ENCODE measurements around the gene LIPJ.

LIPJ gene

GRCh38 chr10:88582806-88583583 is 3.6 kb upstream of the LIPJ start, which contains the start of gene RNLS:
RNLS (minus strand) TSS chr10:88583318.
- TF ChIP-seq EZH2 (IDR thresholded peaks at IDR 0.05) (no peak), FOXP2 (optimal IDR thresholded peaks at IDR 0.05; ENCODE audit: control extremely low read depth, extremely low read length, insufficient read depth) (no peak), POLR2AphosphoS5 (IDR thresholded peaks at IDR 0.05; ENCODE audit: borderline replicate concordance, low read depth, low read length) (no peak)
- Histone ChIP-seq H3K36me3 (ENCODE audit: insufficient read depth, low read length) (no peaks in the 10 kb centered on the region), H3K4me3 (no peak within 1 kb of the TSS), H3K27ac (no peak within 1 kb of the TSS), H3K9ac (ENCODE audit: insufficient read length) (no peak within 1 kb of the TSS), H3K9me3 (ENCODE audit: low read depth, low read length) (no peaks in the 10 kb centered on the region)
- no peak for DNase-seq (ENCODE audit: low read depth, low spot score)

DNA sequence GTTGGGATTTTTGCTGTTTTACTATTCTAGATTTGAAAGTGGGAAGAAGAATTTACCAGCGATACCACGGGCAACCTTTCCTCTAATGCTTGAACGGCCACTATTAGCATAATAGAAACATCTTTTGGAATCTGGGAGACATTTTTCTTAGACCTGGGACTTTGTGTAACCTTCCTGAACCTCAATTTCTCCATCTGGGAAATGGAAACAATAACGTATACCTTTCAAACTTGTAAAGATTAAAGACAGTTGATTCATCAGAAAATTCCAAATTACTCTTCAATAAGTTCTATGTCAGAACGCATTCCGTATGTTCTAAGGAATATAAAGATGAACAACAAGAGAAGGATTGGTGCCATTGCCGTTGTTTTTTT is 3.0 kb upstream of the LIPJ start:
- TF ChIP-seq FOXP2 (optimal IDR thresholded peaks at IDR 0.05; ENCODE audit: control extremely low read depth, extremely low read length, insufficient read depth) (no peak), POLR2AphosphoS5 (IDR thresholded peaks at IDR 0.05; ENCODE audit: borderline replicate concordance, low read depth, low read length) (no peak), EZH2 (IDR thresholded peaks at IDR 0.05) (no peak)
- DNase-seq (ENCODE audit: low read depth, low spot score) = no peak
- H3K36me3 ChIP-seq (ENCODE audit: insufficient read depth, low read length) = no peaks in the 10 kb centered on the region
- no peak overlapping the region for H3K4me3 ChIP-seq
- H3K27ac ChIP-seq = no peak overlapping the region
- no peak overlapping the region for H3K9ac ChIP-seq (ENCODE audit: insufficient read length)
- H3K9me3 ChIP-seq (ENCODE audit: low read depth, low read length) = no peaks in the 10 kb centered on the region

GRCh38 chr10:88592381-88592780 is 5.8 kb downstream of the LIPJ start:
- no peak overlapping the region for H3K4me3 ChIP-seq
- no peak for DNase-seq (ENCODE audit: low read depth, low spot score)
- TF ChIP-seq FOXP2 (optimal IDR thresholded peaks at IDR 0.05; ENCODE audit: control extremely low read depth, extremely low read length, insufficient read depth) (no peak), POLR2AphosphoS5 (IDR thresholded peaks at IDR 0.05; ENCODE audit: borderline replicate concordance, low read depth, low read length) (no peak), EZH2 (IDR thresholded peaks at IDR 0.05) (no peak)
- no peak overlapping the region for H3K27ac ChIP-seq
- H3K36me3 ChIP-seq (ENCODE audit: insufficient read depth, low read length) = no peaks in the 10 kb centered on the region
- H3K9ac ChIP-seq (ENCODE audit: insufficient read length) = no peak overlapping the region
- no peaks in the 10 kb centered on the region for H3K9me3 ChIP-seq (ENCODE audit: low read depth, low read length)

DNA sequence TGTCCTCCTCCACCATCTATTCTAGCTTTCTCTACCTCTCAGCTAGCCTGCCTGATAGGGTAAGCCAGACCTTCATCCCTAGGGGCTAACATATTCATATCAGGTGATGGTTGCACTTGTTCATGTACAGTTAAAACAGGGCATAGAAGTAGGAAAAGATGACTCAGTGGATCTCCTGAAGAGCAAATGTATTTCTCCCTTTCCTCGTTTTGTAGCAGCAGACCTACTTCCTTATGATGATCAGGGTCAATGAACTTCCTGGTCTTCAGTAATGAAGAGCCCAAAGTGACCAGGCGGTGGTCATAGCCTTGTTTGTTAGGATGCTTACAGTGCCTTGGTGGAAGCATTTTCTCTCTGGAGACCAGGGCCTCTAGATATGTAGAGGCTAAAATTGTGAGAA is 6.3 kb downstream of the LIPJ start:
- no peak for TF ChIP-seq EZH2 (IDR thresholded peaks at IDR 0.05)
- no peak for TF ChIP-seq FOXP2 (optimal IDR thresholded peaks at IDR 0.05; ENCODE audit: control extremely low read depth, extremely low read length, insufficient read depth)
- TF ChIP-seq POLR2AphosphoS5 (IDR thresholded peaks at IDR 0.05; ENCODE audit: borderline replicate concordance, low read depth, low read length) = no peak
- Histone ChIP-seq H3K36me3 (ENCODE audit: insufficient read depth, low read length) (no peaks in the 10 kb centered on the region), H3K4me3 (no peak overlapping the region), H3K27ac (no peak overlapping the region), H3K9me3 (ENCODE audit: low read depth, low read length) (no peaks in the 10 kb centered on the region), H3K9ac (ENCODE audit: insufficient read length) (no peak overlapping the region)
- no peak for DNase-seq (ENCODE audit: low read depth, low spot score)

GRCh38 chr10:88594482-88594881 is 7.9 kb downstream of the LIPJ start:
- no peak overlapping the region for H3K4me3 ChIP-seq
- DNase-seq (ENCODE audit: low read depth, low spot score) = no peak
- H3K36me3 ChIP-seq (ENCODE audit: insufficient read depth, low read length) = no peaks in the 10 kb centered on the region
- TF ChIP-seq FOXP2 (optimal IDR thresholded peaks at IDR 0.05; ENCODE audit: control extremely low read depth, extremely low read length, insufficient read depth) (no peak), EZH2 (IDR thresholded peaks at IDR 0.05) (no peak), POLR2AphosphoS5 (IDR thresholded peaks at IDR 0.05; ENCODE audit: borderline replicate concordance, low read depth, low read length) (no peak)
- H3K27ac ChIP-seq = no peak overlapping the region
- H3K9me3 ChIP-seq (ENCODE audit: low read depth, low read length) = no peaks in the 10 kb centered on the region
- H3K9ac ChIP-seq (ENCODE audit: insufficient read length) = no peak overlapping the region

DNA sequence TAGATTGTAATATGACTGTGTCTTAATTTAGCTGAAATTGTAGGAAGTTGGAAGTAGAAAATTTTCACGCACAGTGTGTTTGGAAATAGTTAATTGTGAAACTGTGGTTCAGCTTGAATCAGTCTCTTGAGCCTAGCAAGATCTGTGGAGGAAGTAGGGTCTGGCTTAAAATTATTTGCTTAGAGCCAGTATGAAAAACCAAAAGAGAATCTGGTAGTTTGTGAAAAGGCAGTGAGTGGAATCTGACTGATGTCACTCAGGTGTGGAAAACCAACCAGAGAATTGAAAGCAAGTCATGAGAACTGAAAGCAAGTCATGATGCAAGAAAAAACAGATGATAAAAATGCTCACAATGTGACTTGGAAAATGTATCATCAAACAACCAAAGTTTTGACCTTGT is 11.5 kb downstream of the LIPJ start:
- Histone ChIP-seq H3K9ac (ENCODE audit: insufficient read length) (no peak overlapping the region), H3K36me3 (ENCODE audit: insufficient read depth, low read length) (no peaks in the 10 kb centered on the region), H3K27ac (no peak overlapping the region), H3K4me3 (no peak overlapping the region), H3K9me3 (ENCODE audit: low read depth, low read length) (no peaks in the 10 kb centered on the region)
- no peak for DNase-seq (ENCODE audit: low read depth, low spot score)
- TF ChIP-seq EZH2 (IDR thresholded peaks at IDR 0.05) = no peak
- TF ChIP-seq FOXP2 (optimal IDR thresholded peaks at IDR 0.05; ENCODE audit: control extremely low read depth, extremely low read length, insufficient read depth) = no peak
- no peak for TF ChIP-seq POLR2AphosphoS5 (IDR thresholded peaks at IDR 0.05; ENCODE audit: borderline replicate concordance, low read depth, low read length)

GRCh38 chr10:88608052-88608732 is 21.6 kb downstream of the LIPJ start:
- Histone ChIP-seq H3K27ac (peak overlapping the region; percentile 81), H3K36me3 (ENCODE audit: insufficient read depth, low read length) (no peaks in the 10 kb centered on the region), H3K9ac (ENCODE audit: insufficient read length) (no peak overlapping the region), H3K9me3 (ENCODE audit: low read depth, low read length) (no peaks in the 10 kb centered on the region), H3K4me3 (peak overlapping the region; percentile 51)
- peak; percentile 18 for DNase-seq (ENCODE audit: low read depth, low spot score)
- TF ChIP-seq EZH2 (IDR thresholded peaks at IDR 0.05) = no peak
- no peak for TF ChIP-seq FOXP2 (optimal IDR thresholded peaks at IDR 0.05; ENCODE audit: control extremely low read depth, extremely low read length, insufficient read depth)

GRCh38 chr10:88608780-88609179 is 22.2 kb downstream of the LIPJ start:
- no peaks in the 10 kb centered on the region for H3K9me3 ChIP-seq (ENCODE audit: low read depth, low read length)
- H3K4me3 ChIP-seq = peak overlapping the region; percentile 51
- H3K36me3 ChIP-seq (ENCODE audit: insufficient read depth, low read length) = no peaks in the 10 kb centered on the region
- TF ChIP-seq POLR2AphosphoS5 (IDR thresholded peaks at IDR 0.05; ENCODE audit: borderline replicate concordance, low read depth, low read length) (no peak), FOXP2 (optimal IDR thresholded peaks at IDR 0.05; ENCODE audit: control extremely low read depth, extremely low read length, insufficient read depth) (no peak), EZH2 (IDR thresholded peaks at IDR 0.05) (no peak)
- no peak overlapping the region for H3K9ac ChIP-seq (ENCODE audit: insufficient read length)
- peak overlapping the region; percentile 81 for H3K27ac ChIP-seq
- DNase-seq (ENCODE audit: low read depth, low spot score) = peak; percentile 22
